ENCODE measurements around the gene TCEANC2. TPM values are rescaled to one million over a fixed set of nuclear protein-coding genes. Genes with fewer than 3 reads are reported as not detected.
A peak's percentile ranks its signal among the peaks of the same experiment; 100 is the strongest.

The TCEANC2 gene
- total RNA-seq, 1 donor from 2014 or later: 4.7 TPM

DNA sequence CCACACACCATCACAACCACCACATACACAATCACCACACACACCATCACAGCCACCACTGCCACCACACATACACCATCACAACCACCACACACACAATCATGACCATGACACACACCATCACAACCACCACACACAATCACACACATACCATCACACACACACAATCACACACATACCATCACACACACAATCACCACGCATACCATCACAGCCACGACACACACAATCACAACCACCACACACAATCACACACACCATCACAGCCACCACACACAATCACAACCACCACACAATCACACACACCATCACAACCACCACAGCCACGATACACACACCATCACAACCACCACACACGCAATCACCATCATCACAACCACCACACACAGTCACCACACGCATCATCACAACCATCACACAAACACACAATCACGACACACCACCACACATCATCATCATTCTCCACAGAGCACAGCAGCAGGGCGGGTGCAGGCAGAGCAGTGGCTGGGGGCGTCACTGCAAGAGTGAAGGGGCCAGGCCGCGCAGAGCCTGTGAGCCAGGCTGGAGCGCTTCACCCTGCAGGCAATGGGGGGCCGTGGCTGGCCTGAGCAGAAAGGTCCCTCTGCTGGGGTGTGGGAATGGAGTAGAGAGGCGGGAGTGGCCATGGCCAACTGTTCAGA lies 66.8 kb downstream of the TCEANC2 start:
- Histone ChIP-seq H3K27ac (no peak overlapping the region), H3K9me3 (no peaks in the 10 kb centered on the region), H3K4me1 (peaks cover 6% of the 10 kb centered on the region), H3K27me3 (no peaks in the 10 kb centered on the region), H3K4me3 (no peak overlapping the region), H3K36me3 (no peaks in the 10 kb centered on the region)
- peak; percentile 38 for DNase-seq
- intact Hi-C loops (cut with DNase I): no loop called here
- no peak for TF ChIP-seq CTCF (IDR thresholded peaks at IDR 0.05)
- ATAC-seq: no peak

GRCh38 chr1:54120698-54121481 lies 67.5 kb downstream of the TCEANC2 start:
- Histone ChIP-seq H3K4me1 (peaks cover 6% of the 10 kb centered on the region), H3K9me3 (no peaks in the 10 kb centered on the region), H3K27me3 (no peaks in the 10 kb centered on the region), H3K36me3 (no peaks in the 10 kb centered on the region), H3K27ac (no peak overlapping the region), H3K4me3 (peak overlapping the region; percentile 8)
- ATAC-seq (no peak), DNase-seq (peak; percentile 58)
- no peak for TF ChIP-seq CTCF (IDR thresholded peaks at IDR 0.05)
- intact Hi-C loops (cut with DNase I): no loop called here

DNA sequence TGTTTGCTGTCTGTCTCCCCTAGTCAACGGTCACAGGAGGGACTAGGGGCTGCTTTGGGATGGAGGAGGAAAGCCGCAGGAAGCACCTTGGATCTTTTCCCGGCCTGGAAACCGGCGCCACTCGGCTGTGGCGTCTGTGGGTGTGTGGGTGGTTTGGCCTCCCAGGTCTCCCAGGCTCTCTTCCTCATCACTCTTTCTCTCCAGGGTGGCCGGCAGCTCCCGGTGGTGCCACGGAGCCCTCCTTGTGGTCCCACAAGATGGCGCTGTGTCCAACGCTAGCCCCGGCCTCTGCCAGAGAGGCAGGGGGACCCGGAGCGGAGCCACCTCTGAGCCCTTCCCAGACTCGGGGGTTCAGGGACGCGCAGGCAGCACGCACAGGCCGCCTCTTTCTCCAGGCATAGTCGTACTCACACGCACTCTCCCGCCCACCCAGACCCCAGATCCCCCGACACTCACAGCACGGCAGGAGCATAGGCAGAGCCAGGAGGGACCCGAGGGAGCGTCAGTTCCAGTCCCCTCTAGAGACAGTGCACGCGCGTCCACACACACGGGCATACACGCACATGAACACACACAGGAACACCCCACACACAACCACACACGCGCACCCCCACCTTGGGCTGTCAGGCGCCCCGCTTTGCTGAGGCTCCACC lies 68.2 kb downstream of the TCEANC2 start:
- Histone ChIP-seq H3K9me3 (no peaks in the 10 kb centered on the region), H3K27ac (no peak overlapping the region), H3K4me3 (peak overlapping the region; percentile 8), H3K36me3 (no peaks in the 10 kb centered on the region), H3K27me3 (no peaks in the 10 kb centered on the region), H3K4me1 (peaks cover 6% of the 10 kb centered on the region)
- peak; percentile 89 for ATAC-seq
- peak; percentile 76 for TF ChIP-seq CTCF (IDR thresholded peaks at IDR 0.05)
- intact Hi-C loops (cut with DNase I): no loop called here
- DNase-seq: peak; percentile 87

DNA sequence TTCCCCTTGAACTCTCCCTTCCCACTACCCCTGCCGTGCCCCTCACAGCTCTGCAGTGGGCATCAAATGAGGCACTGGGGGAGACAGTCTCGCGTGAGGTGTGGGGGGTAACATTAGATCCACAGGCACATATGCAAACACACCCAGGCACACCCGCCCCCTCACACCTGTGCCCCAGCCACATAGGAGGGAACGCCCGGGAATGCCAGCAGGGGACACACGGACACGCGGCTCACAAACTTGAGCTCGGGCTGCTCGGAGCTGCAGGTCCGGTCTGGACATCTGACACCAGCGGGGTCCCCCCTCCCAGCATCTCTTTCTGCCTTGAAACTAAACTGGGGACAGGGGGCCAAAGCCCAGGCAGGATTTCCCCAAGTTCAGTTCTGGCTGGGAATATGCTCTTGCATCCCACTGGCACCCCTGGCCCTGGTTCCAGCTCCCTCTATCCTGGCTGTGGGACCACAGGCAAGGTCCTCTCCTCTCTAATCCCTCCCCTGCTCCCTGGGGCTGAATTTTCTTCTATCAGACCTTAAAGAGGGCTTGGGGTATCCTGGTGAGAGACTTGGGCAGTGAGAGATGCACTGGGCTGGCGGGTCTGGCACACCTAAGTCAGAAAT lies 68.8 kb downstream of the TCEANC2 start:
- Histone ChIP-seq H3K4me3 (no peak overlapping the region), H3K27me3 (no peaks in the 10 kb centered on the region), H3K9me3 (no peaks in the 10 kb centered on the region), H3K27ac (no peak overlapping the region), H3K36me3 (no peaks in the 10 kb centered on the region), H3K4me1 (peaks cover 6% of the 10 kb centered on the region)
- TF ChIP-seq CTCF (IDR thresholded peaks at IDR 0.05): no peak
- no peak for ATAC-seq
- intact Hi-C loops (cut with DNase I): no loop called here
- DNase-seq: peak; percentile 62

GRCh38 chr1:54122992-54123391 lies 69.6 kb downstream of the TCEANC2 start:
- no peak for TF ChIP-seq CTCF (IDR thresholded peaks at IDR 0.05)
- no peak for ATAC-seq
- H3K4me3 ChIP-seq: no peak overlapping the region
- H3K4me1 ChIP-seq: peaks cover 6% of the 10 kb centered on the region
- H3K9me3 ChIP-seq: no peaks in the 10 kb centered on the region
- no peak overlapping the region for H3K27ac ChIP-seq
- peak; percentile 36 for DNase-seq
- intact Hi-C loops (cut with DNase I): no loop called here
- no peaks in the 10 kb centered on the region for H3K27me3 ChIP-seq
- no peaks in the 10 kb centered on the region for H3K36me3 ChIP-seq
